Activated CD4-positive, alpha-beta T cell treated with anti-CD3 and anti-CD28 coated beads, Interleukin-2, amount 50 U/mL, for 1 hour (primary cell): ENCODE measurements around the gene ARFGEF2.
"Not testable (repeated sequence)": the region's sequence is repeated elsewhere in the genome, so short reads cannot be mapped to it uniquely, and the experiment has no call there.

Experiments used
- DNase-seq: peaks from one replicate; pipeline ENCODE4 v3.0.0-alpha.2; 2020

Gene ARFGEF2

GRCh38 chr20:49009899-49010631, 88.6 kb downstream of the ARFGEF2 start:
- no peak for DNase-seq

GRCh38 chr20:49024220-49024619, 102.7 kb downstream of the ARFGEF2 start:
- no peak for DNase-seq

- DNase-seq, result not testable (repeated sequence)
Measured at GRCh38 chr20:49028177-49028576, 106.7 kb downstream of the ARFGEF2 start.

- no peak for DNase-seq
Measured at GRCh38 chr20:49028684-49029083, 107.2 kb downstream of the ARFGEF2 start.

GRCh38 chr20:49029203-49029602, 107.7 kb downstream of the ARFGEF2 start:
- DNase-seq, result no peak

DNA sequence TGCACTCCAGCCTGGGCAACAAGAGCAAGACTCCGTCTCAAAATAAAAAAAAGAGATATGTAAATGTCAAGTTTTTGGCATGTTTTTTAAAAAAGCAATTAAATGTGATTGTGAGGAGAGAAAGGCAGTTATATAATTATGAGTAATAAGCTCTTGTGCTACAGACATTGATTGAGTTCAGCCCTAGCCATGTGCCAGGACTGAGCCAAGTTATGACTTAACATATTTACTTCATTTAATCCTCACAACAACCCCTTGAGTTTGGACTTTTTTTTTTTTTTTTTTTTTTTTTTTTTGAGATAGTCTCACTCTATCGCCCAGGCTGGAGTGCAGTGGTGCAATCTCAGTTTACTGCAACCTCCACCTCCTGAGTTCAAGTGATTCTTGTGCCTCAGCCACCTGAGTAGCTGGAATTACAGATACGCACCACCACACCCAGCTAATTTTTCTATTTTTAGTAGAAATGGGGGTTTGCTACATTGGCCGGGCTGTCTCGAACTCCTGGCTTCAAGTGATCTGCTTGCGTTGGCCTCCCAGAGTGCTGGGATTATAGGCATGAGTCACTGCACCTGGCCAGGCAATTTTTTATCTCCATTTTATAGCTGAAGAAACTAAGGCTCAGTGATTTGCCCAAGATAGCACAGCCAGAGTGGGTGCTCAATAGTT, 109.6 kb downstream of the ARFGEF2 start:
- no peak for DNase-seq

DNA sequence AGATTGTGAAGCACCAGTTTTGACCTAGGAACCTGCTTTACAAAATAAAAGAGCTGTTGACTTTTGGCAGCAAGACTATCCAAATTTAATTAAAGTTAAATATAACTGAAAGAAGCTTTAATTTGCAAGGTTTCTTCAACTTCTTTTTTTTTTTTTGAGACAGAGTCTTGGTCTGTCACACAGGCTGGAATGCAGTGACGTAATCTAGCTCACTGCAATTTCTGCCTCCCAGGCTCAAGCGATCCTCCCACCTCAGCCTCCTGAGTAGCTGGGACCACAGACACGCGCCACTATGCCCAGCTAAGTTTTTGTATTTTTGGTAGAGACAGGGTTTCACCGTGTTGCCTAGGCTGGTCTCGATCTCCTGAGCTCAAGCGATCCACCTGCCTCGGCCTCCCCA, 110.9 kb downstream of the ARFGEF2 start:
- DNase-seq, result no peak

DNA sequence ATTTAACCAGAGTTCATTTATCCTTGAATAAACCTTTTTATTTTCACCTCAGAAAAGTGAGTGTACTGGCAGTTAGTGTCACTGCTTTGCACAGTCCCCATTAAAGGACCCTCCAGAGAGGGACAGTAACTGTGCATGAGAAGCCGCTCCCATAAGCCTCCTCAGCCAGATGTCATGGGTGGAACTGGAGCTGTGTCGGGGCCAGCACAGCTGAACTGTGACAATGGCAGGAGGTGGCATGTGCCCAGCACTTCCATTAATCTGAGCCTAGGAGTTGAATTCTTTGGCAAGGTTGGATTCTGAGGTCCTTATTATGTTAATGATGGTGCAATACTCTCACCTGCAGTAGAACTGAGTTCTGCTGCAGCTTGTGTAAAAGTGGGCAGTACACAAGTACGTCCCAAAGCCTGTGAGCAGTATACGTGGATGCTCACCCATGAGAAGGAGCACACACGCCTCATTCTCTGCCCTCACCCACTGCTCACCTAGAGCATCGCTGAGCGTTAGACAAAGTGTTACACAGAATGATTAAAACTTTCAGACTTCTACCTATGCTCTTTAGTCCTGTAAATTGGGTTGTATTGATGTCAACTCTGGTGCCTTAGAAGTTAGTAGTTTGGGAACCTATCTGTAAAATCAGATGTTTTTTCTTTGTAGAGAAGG, 112.7 kb downstream of the ARFGEF2 start:
- DNase-seq, result no peak

GRCh38 chr20:49037962-49038387, 116.5 kb downstream of the ARFGEF2 start:
- DNase-seq, result peak; percentile 8

DNA sequence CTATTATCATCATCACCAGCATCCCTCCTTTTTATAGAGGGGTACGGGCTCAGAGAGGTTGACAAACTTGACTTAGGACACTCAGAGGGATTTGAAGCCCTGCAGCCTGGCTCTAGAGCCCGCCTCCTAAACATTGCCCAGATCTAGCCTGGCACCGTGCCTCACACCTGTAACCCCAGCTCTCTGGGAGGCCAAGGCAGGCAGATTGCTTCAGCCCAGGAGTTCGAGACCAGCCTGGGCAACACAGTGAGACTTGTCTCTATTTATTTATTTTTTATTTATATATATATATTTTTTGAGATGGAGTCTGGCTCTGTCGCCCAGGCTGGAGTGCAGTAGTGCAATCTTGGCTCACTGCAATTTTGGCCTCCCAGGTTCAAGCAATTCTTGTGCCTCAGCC, 118.3 kb downstream of the ARFGEF2 start:
- DNase-seq, result no peak

- DNase-seq, result no peak
Measured at GRCh38 chr20:49043000-49043399, 121.5 kb downstream of the ARFGEF2 start.

DNA sequence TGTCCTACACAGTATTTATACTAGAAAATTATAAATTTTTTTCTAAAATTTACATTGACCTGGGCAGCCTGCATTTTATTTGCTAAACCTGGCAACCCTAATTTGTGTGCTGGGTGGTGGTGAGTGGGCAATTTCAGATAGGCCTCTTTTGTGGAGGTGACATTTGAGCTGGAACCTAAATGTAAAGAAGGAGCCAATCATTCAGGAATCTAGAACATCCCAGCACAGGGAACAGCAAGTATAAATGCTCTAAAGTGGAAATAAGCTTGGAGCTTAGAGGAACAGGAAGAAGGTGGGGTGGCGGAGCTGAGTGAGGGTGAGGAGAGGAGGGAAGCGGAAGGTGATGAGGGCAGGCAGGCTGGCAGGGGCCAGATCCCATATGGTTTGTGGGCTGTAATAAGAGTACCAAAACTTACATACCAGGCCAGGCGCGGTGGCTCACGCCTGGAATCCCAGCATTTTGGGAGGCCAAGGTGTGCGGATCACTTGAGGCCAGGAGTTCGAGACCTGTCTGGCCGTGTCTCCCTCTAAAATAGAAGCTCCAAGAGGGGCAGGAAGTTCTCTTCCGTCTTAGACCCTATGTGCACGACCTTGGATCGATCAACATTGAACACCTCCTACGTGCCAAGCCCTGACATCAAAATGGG, 124.1 kb downstream of the ARFGEF2 start:
- no peak for DNase-seq

DNA sequence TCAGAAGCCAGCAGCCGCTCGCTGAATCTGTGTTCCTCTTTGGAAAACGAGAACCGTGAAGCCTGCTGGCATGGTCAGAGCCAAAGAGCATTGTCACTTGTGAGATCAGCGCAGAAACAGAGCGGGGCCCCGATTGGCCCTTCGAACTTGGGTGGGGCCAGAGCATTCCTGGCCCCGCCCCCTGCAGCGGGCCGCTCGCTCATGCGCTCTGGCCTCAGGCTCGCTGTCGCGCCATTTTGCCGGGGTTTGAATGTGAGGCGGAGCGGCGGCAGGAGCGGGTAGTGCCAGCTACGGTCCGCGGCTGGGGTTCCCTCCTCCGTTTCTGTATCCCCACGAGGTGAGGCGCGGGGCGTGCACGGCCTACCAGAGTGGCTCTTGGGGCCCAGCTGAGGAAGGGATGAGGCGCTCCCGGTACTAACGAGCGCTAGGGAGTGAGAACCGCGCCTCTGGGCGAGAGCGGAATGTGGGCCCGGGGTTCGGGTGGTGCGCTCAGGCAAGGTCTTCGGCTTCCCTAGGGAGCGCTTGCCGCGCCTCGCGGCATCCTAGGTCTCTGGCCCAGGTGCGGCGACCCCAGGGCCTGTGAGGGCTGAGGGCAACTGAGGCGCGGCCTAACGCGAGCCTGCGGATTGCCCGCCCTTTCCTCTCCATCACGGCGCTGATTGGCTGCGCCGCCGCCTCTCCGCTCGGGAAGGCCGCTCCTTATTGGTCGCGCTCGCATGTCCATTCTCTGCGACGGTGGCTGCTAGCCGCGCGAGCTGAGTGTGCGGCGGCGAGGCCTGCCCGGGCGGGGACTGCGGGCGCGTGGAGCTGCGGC, 124.8 kb downstream of the ARFGEF2 start, which contains the start of gene CSE1L:
Gene CSE1L, plus strand, starts transcription at position 226 of the 814 bp plus-strand sequence. CDS start 12,152 bp downstream, outside the sequence.
- DNase-seq, result peak; percentile 92

DNA sequence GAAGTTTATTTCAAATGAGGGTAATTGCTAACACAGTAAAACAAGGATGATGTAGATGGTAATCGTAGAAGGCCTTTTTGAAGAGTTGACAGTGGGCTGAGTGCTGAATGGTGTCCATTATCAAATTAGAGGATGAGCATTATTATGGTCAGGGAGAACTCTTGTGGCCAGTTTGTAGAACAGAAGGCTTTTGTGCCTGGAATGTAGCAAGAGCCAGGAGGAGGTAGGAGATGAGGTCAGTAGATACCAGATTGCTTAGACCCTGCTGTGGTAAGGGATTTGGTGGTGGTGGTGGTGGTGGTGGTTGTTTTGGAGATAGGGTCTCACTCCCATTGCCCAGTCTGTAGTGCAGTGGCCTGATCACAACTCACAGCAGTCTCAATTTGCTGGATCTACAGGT, 130.8 kb downstream of the ARFGEF2 start:
- DNase-seq, result no peak

- DNase-seq, result no peak
Measured at GRCh38 chr20:49054056-49054643, 132.6 kb downstream of the ARFGEF2 start.

DNA sequence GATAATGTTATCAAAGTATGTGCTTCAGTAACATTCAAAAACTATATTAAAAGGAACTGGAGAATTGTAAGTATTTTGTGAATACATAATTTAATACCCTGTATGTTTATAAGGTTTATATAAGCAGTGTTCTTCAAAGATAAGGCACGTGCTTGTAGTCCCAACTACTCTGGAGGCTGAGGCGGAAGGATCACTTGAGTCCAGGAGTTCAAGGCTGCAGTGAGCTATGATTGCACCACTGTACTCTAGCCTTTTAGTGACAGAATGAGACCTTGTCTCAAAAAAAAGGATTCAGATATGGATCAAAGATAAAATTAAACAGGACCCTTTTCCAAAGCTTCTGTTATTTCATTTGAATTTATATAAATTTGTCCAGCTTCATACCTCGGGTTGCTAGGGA, 141.8 kb downstream of the ARFGEF2 start:
- no peak for DNase-seq

- DNase-seq, result no peak
Measured at GRCh38 chr20:49074521-49074920, 153.0 kb downstream of the ARFGEF2 start.

DNA sequence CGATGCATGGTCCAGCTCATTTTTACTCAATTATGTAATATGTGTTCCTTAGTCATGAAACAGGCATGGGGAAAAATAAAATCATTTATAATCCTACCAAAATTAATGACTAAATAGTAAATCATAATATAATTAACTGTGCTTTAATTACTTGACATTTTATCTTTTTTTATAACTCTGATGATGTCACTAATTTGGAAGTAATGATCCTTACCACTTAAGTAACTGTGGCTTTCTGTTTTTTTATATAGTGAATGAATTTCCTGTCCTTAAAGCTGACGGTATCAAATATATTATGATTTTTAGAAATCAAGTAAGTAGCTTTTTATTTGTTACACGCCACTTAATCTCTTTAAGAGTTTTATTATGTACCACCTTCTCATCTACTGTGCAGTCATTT, 156.8 kb downstream of the ARFGEF2 start:
- no peak for DNase-seq

DNA sequence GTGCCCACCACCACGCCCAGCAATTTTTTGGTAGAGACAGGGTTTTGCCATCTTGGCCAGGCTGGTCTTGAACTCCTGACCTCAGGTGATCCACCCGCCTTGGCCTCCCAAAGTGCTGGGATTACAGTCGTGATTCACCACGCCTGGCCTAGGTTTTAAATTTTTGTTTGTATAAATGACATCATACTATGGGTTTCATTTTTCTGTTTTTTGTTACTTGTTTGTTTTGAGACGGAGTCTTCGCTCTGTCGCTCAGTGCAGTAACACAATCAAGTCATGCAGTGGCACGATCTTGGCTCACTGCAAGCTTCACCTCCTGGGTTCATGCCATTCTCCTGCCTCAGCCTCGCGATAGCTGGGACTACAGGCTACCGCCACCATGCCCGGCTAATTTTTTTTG, 160.8 kb downstream of the ARFGEF2 start:
- DNase-seq, result not testable (repeated sequence)
